Glomerular visceral epithelial cell (primary cell): Measurements from ENCODE around the gene SLC25A22.

ENCODE experiments used
- DNase-seq: peaks from one replicate; pipeline ENCODE4 v3.0.0-alpha.2; 2016; ENCODE audit errors: extremely low spot score

SLC25A22 gene

DNA sequence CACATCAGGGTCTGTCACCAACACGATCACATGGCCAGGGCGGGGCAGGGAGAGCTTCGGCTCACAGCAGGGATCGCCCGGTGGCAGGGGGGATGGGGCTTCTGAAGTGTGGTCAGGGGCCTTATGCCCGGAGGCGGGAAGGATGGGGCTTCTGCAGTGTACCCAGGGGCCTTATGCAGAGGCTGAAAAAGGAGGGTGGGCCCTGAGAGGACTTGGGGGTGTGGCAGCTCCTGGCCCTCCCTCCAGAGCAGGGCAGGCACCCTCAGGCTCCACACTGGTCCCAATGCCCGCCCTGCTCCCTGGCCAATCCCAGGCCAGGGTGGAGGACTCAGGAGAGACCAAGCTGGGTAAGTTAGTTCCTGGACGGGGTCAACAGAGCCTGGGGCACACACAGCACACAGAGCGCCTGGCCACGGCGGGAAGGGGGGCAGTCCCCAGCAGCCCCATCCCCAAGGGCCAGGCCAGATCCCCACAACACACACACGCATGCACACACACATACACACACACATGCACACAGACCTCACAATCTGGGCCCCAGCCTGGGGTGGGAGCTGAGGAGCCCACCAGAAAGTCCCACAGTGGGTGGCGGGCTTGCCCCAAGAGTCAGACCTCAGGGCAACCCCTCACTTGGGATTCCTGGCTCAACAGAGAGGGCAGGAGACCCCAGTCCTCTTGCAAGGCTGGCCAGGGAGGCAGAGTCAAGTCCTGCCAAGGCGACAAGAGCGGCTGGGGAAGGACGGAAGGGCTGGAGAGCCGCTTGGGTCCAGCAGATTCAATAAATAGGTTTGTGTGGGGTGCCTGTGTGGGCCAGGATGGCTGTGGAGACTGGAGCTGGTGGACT lies 7.1 kb downstream of the SLC25A22 start:
- DNase-seq = no peak

DNA sequence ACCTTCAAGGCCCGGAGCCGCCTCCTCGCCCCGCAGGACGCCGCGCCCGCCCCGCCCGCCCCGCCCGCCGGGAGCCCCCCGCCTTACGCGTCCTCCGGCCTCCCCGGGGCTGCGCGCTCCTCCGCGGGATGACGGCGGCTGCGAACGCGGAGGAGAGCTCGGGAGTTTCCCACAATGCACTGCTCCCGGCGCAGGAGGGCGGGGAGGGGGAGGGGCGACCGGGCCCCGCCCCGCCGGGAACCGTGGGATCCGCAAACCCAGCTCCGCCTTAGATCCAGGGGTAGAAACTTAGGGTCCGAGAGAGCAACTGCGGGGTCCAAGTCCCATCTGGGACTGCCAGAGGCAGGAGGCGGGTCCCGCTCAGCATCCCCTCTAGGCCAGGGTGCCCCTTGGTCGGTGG lies 8.1 kb downstream of the SLC25A22 start, which contains the start of gene CEND1:
TSS of gene CEND1 (minus strand) at position 148 of the 400 bp plus-strand sequence. CDS start 1,514 bp downstream, outside the sequence.
- DNase-seq = no peak

DNA sequence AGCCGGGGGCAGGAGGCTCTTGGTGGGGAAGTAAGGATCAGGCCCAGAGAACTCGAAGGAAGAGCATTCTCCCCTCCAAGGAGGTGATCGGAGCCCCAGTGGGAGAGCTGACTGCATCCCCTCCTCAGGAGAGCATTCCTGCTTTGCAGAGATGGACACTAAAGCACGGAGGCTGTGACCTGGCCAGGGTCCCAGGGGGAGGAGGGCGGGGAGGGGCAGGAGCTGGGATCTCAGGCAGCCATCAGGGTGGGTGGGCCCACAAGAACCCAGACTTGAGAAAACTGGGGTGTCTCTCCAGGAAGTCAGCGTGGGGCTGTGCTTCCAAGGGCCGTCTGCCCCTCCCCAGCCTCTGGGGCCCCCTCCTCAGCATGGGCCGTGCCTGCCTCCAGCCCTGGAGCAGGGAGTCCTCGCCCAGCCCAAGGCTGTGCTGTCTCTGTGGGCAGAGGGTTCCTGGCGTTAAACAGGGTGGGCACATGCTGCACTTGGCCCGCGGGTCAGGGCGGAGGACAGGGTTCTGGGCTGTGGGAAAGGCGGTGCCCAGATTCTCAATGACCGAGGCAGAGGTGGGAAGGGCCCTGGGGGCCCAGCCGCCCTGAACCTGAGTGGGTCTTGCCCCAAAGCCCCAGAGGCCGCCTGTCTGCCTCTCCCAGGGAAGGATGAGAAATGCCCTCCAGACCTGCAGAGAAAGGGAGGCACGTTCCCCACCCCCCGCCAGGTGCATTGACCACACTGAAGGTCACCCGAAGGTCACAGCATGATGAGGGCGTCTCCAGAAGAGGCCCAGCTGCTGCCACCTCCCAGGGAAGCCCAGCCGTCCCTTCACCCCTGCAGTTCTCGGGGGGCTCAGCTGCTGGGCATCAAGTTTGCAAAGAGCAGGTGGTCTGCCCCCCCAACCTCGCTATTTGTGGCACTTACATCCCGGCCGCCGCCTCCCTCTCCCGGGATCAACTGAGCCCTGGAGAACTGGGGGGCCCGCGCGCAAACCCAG lies 8.8 kb downstream of the SLC25A22 start:
- no peak for DNase-seq

DNA sequence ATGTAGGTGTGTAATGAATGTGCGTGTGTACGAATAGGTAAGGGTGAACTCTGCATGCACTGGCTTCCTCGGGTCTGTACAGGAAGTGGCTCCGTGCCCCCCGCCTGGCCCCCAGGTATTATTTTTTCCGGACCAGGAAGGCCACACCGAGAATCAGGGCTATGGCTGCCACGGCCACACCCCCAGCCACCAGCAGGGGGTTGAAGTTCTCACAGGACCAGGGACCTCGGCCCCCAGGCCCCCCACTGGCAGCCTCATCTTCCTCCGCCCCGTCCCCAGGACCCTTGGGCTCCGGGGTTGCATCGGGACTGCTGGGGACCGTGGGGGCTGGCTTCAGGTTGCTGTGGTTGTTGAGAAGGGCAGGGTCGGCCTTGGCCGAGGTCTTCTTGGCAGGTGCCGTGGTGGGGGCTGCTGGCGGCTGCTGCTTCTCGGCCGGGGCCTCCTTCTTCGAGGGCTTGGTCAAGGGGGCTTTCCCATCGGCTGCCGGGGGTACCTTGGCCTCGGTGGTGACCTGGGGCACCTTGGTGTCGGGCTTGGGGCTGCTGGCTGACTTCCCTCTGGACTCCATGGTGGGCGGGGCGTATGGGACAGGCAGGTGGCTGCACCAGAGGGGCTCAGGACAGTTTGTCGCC lies 10.0 kb downstream of the SLC25A22 start:
- no peak for DNase-seq

DNA sequence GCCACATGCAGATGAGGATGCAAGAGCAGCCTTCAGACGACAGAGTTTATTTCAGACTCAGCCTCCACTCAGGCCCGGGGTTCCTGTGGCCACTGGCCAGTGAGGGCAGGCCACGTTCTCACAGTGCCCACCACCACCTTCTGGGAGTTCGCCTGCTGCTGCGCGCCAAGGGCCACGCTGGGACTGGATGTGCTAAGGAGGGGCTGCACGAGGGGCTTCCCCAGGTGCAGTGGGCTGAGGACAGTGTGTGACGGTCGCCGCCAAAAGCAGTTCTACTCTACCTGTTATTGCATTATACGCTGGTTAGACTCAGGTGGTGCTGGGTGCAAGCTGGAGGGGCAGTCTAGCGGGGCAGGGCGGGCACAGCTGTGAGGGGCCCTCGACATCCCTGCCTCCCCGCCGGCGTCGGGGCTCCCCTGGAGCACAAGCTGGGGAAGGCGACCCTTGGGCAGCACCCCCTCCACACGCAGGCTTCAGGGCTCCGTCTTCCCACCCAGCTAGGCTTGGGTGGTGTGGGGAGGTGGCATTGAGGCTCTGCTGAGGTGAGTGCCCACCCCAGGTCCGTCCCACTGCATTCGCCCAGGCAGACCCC lies 10.9 kb downstream of the SLC25A22 start:
- no peak for DNase-seq

DNA sequence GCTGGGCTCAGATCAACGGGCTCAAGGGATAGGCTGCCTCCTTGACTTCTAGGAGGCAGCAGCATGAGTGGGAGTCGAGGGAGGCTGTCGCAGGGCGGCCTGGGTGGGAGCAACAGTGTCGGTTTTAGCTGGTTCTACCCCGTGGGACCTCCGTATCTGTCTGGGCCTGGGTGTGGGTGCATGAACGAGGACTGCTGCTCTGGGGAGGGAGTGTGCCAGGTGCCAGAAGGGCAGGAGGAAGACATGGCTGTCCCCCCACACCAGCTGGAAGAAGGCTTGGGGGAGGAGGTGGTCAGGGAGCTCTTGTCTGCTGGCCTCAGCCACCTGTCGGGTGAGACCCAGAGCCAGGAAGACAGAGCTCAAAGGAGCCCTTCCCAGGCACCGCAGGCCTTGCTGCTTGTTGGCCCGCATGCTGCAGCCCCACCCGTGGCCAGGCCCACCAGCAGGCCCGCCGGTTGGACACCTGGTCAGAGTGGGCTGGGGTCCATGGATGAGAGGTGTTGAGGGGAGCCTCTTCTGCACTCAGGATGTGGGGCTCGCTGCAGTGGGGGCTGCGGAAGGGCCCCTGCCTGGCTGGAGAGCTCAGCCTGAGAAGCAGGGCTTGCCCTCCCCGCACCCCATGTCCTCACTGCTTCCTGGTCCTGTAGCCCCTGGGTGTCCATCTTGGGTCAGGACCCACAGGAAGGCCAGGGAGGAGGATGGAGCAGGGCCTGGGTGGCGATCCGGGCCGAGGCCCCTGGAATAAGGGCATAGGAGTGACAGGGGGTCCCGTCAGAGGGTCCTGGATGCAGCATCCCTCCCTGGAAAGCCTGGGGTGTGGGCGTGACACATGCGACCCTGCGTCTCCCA lies 11.6 kb downstream of the SLC25A22 start:
- no peak for DNase-seq

DNA sequence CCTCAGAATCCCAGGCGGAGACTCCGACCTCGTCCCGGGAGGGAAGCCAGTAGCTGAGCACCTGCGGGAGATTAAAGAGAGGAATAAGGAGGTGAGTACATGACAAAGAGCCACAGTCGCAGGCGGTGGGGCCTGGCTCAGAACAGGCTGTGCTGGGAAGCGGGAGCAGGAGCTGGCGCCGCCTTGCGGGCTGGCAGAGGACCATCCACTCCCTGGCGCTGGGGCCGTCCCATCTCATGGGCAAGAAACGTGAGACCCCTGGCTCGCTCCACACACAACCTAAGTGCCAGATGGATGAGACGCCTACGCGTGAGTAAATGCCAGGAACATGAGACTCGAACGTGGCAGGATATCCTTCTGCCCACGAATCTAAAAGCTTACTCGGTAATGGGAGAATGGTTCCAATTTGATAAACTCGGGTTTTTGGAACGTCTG lies 14.5 kb downstream of the SLC25A22 start:
- DNase-seq = peak; percentile 69

DNA sequence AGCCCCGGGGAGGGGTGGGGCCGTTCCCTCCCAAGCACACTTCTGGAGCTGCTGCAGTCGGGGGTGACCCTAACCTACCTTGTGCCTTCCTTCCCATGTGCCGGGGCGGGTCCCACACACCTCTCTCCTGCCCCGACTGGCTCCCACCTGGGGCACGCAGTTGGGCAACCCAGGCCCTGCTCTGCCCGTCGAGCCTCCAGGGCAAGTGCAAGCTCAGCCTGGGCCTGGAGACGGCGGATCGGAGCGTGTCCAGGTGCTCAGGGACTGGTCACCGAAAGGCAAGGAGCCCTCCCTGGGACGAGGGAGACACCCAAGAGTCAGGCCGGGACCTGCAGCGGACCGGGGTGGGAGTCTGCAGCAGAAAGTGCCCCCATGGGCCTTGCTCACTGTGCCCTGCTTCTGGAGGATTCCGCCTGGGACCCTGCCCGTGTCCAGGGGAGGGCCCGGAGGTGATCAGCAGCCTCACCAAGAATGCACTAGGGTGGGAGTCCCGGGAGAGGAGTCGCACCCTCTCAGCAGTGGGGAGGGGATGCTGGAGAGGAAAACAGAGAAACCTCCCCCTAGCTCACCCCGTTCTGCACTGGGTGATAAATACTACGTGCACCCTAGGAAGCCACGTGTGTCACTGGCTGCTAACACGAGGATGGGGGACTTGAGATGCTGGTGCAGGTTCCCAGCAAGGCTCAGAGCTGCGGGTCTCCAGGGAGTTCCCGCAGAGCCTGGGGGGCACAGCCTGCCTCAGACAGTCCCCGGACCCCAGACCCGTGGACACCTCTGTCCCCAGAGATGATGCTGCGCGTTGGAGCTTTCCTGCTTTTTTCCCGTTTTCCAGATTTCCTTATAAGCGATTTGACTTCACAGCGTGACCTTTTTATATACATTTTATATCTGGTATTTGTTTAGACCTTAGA lies 15.6 kb downstream of the SLC25A22 start:
- no peak for DNase-seq

DNA sequence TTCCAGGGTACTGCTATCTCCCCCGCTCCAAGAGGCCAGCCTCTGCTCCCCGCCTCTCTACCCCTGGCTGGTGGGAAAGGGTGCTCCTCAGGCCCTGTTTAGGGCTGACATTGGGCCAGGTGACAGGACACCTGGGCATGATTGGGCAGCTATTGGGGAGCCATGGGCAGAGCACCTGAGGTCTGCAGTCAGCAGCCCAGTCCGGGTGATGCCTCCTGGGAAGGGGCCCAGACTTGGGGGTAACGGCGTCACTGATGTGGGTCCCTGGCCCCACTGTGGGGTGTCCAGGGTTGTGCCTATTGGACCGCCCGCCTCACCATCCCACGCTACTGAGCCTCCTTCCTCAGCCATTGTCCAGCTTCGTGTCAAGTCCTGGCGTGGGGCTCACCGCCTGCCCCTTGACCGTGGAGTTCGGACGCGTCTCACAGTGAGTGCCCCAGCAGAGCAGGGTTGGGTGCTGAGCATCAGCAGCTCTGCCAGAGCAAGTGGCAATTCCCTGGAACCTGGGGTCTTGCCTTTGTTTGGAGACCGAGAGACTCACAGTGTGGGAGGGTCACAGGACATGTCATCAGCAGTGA lies 18.0 kb downstream of the SLC25A22 start:
- no peak for DNase-seq

DNA sequence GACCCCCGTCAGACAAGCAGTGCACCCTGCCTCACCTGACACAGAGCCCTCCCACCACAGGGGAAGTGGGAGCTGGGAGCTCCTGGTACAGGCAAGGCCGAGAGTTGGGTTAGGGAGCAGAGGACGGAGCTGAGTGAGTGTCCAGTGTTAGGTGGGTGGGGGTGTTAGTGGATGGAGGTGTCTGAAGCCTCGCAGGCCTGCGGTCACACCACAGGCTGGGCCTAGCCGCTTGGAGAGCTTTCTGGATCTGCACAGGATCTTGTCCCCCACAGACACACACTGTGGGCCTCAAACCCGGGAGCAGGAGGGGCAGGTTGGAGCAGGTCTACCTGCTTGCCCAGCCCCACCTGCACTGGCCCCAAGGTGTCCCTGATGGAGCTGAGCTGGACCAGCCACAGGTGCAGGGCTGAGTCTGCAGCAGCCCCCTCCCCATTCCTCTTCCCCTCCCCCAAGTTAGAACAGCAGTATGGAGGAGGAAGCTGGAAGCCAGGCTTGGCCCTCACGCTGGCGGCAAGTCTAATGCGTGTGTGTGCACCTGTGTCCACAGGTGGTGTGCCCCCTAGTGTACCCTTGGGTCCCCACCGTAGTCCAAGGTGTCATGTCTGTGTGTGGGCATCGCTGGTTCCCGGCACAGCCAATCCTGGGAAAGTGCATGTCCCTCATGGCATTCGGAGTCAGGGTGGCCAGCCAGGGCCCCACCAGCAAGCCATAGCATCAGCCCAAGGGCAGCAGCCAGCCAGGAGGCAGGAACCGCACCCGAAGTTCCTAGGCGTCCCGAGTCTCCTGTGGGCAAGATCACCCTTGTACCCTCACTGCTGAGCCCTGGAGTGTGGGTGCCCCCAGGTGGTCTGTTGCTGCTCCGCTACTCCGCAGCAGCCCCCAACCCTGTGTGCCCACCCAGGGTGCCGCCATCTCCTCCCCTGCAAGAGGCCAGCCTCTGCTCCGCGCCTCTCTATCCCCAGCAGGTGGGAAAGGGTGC lies 18.8 kb downstream of the SLC25A22 start:
- no peak for DNase-seq

DNA sequence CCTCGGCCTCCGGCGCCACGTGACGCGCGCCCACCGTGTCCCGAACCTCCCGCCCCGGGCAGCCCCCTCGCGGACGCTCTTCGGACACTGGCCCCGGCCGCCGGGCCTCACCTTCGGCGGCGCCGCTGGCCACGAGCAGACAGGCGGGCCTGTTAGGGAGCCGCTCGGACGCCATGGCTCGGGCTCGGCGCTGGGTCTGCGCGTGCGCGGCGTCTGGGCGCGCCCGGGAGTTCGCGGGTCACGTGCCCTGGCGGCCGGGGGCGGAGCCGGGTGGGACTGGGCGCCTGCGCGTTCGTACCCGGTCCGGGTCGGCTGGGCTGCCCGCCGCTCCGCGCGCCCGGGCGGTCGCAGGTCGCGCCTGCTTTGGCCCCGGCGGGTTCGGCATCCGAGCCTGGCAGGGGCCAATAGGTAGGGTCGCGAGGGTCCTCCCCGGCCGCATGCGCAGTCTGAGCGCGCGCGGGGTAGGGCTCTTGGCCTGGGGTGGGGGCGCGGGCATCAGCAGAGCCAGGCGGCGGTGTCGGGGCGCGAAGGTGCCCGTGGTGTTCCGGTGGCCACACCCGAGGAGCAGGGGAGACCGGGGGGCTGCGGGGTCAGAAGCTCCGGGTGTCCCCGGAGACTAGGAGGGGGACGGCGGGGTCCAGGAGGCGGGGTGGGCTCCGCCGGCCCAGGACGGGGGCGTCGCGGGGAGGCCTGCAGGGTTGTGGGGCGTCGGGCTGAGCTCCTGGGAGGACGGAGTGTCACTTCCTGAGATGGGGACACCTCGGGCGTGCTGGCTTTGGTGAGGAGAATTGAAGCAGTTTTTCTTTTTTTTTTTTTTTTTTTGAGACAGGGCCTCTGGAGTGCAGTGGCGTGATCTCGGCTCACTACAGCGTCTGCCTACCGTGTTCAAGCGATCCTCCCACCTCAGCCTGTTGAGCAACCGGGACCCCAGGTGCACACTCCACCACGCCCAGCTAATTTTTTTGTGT lies 20.5 kb downstream of the SLC25A22 start, which contains the start of gene GATD1:
TSS of gene GATD1 (minus strand) at position 200 of the 968 bp plus-strand sequence. CDS start at position 175, 25 bp downstream.
- DNase-seq = peak; percentile 89

DNA sequence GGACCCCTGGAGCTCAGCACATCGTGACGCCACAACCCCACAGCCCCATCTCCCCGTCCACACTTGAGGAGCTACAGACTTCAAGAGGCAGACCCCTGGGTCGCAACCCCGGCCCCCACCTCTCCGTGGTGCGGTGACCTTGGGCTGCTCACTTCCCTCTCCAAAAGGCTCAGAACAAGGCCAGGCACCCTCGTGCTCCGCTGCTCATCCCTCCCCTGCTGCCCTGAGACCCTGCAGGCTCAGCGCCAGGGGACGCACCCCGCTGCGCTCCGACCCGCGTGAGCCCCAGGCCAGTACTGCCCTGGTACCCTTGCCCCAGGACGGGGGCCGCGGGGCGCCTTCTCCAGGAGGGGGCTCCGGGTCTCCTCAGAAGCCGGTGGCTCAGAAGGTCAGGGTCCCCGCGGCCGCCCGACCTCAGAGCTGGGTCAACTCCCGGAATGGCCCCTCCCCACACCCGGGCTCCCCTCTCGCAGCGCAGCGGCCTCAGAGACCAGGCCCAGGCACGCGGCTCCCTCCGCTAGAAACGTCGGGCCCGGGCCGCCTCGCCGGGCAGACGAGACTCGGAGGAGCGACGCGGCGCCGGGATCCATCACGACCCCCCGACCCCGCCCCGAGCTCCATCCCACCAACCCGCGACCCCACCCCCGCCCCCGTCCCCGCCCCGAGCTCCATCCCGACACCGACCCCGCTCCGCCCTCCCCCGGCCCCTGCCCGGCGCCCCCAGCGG lies 21.4 kb downstream of the SLC25A22 start:
- DNase-seq = peak; percentile 45

DNA sequence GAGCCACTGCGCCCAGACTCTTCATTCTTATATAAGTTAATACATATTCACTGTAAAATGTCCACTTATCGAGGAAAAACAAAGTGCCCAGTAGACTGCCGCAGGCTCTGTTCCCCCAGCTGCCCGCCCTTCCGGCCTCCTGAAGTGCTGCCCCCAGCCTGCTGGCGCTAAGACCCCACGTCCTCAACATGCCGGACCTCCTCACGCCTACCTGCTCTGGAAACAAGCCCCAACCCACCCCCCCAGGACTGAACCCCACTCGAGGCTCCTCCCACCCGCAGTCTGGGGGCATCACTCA lies 21.9 kb downstream of the SLC25A22 start:
- no peak for DNase-seq

DNA sequence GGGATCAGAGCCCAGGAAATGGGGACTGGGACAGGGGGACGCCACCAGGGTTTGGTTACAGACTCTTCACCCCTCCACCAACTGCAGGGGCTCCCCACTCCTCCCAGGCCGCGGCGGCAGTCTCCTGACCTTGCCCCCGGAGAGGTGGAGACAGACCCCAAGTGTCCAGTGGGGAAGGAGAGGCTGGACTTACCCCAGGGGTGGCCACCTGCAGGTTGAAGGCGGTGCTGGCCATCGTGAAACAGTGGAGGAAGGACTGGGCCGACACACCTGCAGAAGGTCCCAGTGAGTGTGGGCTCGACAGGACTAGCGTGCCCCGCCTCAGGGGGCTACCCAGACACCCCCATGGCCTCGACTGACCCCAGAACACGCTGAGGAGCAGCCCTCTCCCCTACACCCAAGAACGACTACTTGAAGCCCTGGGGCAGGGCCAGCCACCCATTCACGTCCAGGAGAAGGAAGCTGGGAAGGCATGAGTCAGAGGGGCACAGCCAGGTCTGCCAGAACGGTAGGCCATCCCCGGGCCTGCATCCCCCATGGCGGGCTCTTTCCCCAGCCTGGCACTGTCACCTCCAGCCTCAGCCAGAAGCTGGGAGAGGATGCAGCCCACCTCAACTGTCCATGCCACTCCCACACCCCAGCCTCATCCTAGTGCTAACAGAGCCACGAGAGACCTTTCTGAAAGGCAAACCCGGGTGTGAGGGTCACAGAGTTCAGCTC lies 23.0 kb downstream of the SLC25A22 start:
- peak; percentile 37 for DNase-seq

DNA sequence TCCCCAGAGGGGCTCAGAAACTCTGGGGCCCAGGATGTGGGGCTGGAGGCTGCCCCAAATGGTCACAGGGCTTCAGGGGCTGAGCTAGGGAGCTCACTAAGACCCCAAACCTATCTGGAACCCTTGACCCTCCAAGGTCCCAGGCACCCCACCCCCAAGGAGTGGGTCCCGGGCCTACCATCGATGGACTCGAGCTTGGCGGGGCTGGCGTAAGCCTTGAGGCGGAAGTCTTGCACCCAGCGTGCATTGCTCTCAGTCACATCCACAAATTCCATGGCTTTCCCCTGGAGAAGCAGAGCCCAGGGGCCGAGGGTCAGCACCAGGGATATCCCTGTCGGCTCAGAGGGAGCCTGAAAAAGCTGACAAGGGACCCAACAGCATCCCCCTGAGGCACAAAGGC lies 24.3 kb downstream of the SLC25A22 start:
- no peak for DNase-seq
